HG03342 (cell line): Measurements from ENCODE around the gene TSPOAP1.

ENCODE experiments used
- ATAC-seq: cut with Tn5 transposase; IDR thresholded peaks from one replicate; pipeline ENCODE4 v1.9.1; 2021; ENCODE audit warnings: mild to moderate bottlenecking, moderate library complexity; ENCODE audit not compliant: unreplicated experiment

Gene TSPOAP1

GRCh38 chr17:58304750-58305486 is 23.7 kb downstream of the TSPOAP1 start:
- no peak for ATAC-seq

GRCh38 chr17:58303971-58304749 is 24.4 kb downstream of the TSPOAP1 start:
- no peak for ATAC-seq

GRCh38 chr17:58302919-58303585 is 25.5 kb downstream of the TSPOAP1 start:
- no peak for ATAC-seq

GRCh38 chr17:58302171-58302918 is 26.2 kb downstream of the TSPOAP1 start:
- ATAC-seq, result no peak

GRCh38 chr17:58301504-58302150 is 27.0 kb downstream of the TSPOAP1 start:
- no peak for ATAC-seq

- no peak for ATAC-seq
These were observed 28.3 kb downstream of the TSPOAP1 start for GRCh38 chr17:58300336-58300735.

GRCh38 chr17:58294034-58294433 is 34.6 kb downstream of the TSPOAP1 start:
- no peak for ATAC-seq

- no peak for ATAC-seq
These were observed 37.3 kb downstream of the TSPOAP1 start for GRCh38 chr17:58291246-58291645.

GRCh38 chr17:58289869-58290268 is 38.7 kb downstream of the TSPOAP1 start:
- ATAC-seq, result no peak

GRCh38 chr17:58285422-58285810 is 43.2 kb downstream of the TSPOAP1 start:
- ATAC-seq, result no peak

GRCh38 chr17:58284613-58285421 is 43.8 kb downstream of the TSPOAP1 start:
- ATAC-seq, result no peak

- ATAC-seq, result no peak
These were observed 44.7 kb downstream of the TSPOAP1 start for GRCh38 chr17:58283674-58284612.

- ATAC-seq, result no peak
These were observed 46.2 kb downstream of the TSPOAP1 start for GRCh38 chr17:58282442-58282841.

- no peak for ATAC-seq
These were observed 47.0 kb downstream of the TSPOAP1 start for GRCh38 chr17:58281511-58282011.

- no peak for ATAC-seq
These were observed 47.9 kb downstream of the TSPOAP1 start, which contains the start of gene MPO for GRCh38 chr17:58280480-58281217. TSS of gene MPO (minus strand) at chr17:58280935. CDS start at chr17:58280758, 177 bp downstream.

GRCh38 chr17:58279736-58280479 is 48.7 kb downstream of the TSPOAP1 start:
- no peak for ATAC-seq
